DOHH2 (cell line): ENCODE data around the gene MAGI3.

Experiments used
- CTCF ChIP-seq: fragments of 200-600 bp; sonication (generic); IDR thresholded peaks from one replicate; pipeline ENCODE4 v1.5.1; 2014; ENCODE audit warnings: antibody characterized with exemption, mild to moderate bottlenecking, low read depth, low read length; ENCODE audit not compliant: poor library complexity, severe bottlenecking
- EZH2phosphoT487 ChIP-seq: fragments of 200-600 bp; sonication (generic); IDR thresholded peaks from 2 replicates; pipeline ENCODE4 v1.6.1; 2017; ENCODE audit warnings: borderline replicate concordance, mild to moderate bottlenecking, antibody characterized with exemption, low read length, moderate library complexity, mixed read lengths

- no peak for TF ChIP-seq CTCF
- TF ChIP-seq EZH2phosphoT487, result no peak
These were observed 11.4 kb downstream of the MAGI3 start for GRCh38 chr1:113401728-113402127.
